GM12891 (cell line): Measurements from ENCODE around the gene IL1RAPL2.

Experiments
- PAX5 ChIP-seq: IDR thresholded peaks from 2 replicates; pipeline ENCODE4 v1.6.1; 2011; ENCODE audit warnings: low read length, moderate library complexity, mild to moderate bottlenecking; ENCODE audit not compliant: insufficient read depth, severe bottlenecking
- POLR2A ChIP-seq: IDR thresholded peaks from 2 replicates; pipeline ENCODE4 v1.6.1; 2011; ENCODE audit warnings: low read depth, low read length, control low read depth
- POLR2AphosphoS5 ChIP-seq: IDR thresholded peaks from 2 replicates; pipeline ENCODE4 v1.6.1; 2011; ENCODE audit warnings: low read depth, low read length, control low read depth
- POU2F2 ChIP-seq: IDR thresholded peaks from 2 replicates; pipeline ENCODE4 v1.6.1; 2011; ENCODE audit warnings: low read depth, mild to moderate bottlenecking, control low read depth, low read length, moderate library complexity
- SPI1 ChIP-seq: IDR thresholded peaks from 2 replicates; pipeline ENCODE4 v1.6.1; 2011; ENCODE audit warnings: low read depth, low read length, control low read depth
- TAF1 ChIP-seq: IDR thresholded peaks from 2 replicates; pipeline ENCODE4 v1.6.1; 2011; ENCODE audit warnings: low read depth, low read length, control low read depth

GRCh38 chrX:105646592-105647372 lies 1080.8 kb downstream of the IL1RAPL2 start:
- no peak for TF ChIP-seq POLR2A
- no peak for TF ChIP-seq POLR2AphosphoS5
- no peak for TF ChIP-seq TAF1
- no peak for TF ChIP-seq SPI1
- no peak for TF ChIP-seq PAX5
- TF ChIP-seq POU2F2: no peak
